CD4-positive, alpha-beta T cell treated with Interferon gamma for 1 hour (primary cell): ENCODE measurements around the gene ATE1.
"Not testable (repeated sequence)": the region's sequence is repeated elsewhere in the genome, so short reads cannot be mapped to it uniquely, and the experiment has no call there.

Experiments used
- DNase-seq: peaks from one replicate; pipeline ENCODE4 v3.0.0-alpha.2; 2020

The ATE1 gene

DNA sequence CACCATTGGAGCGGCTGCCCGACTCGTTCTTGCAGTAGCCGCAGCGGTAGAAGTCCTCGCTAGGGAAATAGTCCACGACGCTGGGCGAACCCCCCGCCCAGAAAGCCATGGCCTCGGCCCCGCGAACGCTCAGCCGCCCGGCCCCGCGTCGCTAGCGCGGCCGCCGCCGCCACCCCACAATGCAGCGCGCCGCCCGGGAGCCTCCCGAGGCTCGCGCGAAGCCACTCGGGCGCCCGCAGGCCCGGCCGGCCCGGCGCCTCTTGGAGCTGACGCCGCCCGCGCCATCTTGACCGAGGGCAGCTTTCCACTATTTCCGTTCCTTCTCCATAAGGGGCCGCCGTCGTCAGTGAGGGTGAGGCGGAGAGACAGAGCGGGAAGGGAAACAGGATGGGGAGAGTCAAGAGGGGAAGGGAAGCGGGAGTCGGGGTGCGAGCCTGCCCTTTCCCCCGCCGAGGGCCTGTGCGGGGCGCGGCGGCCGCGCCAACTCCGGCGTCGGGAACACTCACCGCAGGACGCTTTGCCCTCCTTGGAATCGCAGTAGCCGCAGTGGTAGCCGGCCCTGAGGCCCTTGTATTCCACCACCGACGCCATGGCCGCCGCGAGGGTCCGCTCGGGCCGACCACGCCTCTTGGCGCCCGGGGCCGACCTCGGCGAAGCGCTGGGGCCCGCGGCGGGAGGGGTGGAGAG lies at the start of gene ATE1:
Gene ATE1, minus strand, starts transcription at position 191 of the 687 bp plus-strand sequence. Its CDS starts 82 bp downstream, at position 109.
- peak; percentile 82 for DNase-seq

DNA sequence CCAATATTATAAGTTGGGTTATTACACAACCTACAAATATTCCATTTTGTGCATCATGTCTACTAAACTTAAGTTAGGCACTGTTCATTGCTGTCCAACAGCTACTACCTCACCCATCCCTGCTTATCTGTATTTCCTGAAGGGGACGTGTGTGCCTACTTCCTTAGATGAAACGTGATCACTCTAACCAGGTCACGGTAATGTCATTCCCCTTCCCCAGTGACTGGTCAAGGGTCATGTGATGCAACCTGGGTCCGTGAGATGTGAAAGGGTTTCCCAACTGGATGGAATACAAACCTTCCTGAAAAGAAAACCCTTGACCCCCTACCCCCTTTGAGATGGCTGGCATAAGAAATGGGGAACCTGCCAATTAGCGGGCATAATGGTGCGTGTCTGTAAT lies 48.8 kb upstream of the ATE1 start:
- DNase-seq, result no peak

GRCh38 chr10:121975295-121976086 lies 47.7 kb upstream of the ATE1 start:
- DNase-seq, result no peak

DNA sequence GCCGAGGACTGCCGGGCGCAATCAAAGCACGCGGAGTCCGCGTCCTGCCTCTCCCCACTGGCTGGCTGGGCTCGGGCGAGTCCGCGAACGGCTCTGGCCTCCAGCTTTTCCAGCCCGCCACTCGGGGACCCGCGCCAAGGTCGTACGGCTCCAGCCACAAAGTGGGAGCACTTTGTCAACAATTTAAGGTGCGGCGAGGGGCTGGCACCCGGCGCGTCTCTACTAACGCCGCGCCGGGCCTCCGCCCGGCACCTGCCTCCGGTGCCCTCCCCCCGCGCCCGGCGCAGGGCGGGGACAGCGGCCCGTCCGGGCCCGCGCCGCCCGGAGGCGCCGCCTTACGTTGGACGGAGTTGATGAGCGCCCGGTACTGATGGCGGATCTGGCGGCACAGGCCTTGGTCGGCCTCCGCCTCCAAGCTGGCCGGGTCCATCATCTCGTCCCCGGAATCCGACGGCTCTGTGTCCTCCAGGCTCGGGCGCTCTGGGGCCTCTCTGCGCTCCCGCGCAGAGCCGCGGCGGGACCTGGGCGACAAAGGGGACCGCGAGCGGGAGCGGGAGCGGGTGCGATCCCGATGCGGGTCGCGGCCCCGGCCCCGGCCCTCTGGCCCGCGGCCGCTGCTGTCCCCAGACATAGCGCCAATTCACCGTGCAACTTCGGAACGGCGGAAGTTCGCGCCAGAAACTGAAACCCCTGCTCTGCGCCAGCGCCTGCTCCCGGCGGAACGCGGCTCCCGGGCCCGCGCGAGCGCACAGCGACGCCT lies 46.9 kb upstream of the ATE1 start, which contains the start of gene NSMCE4A:
Gene NSMCE4A, minus strand, starts transcription at position 683 of the 760 bp plus-strand sequence. Its CDS starts 52 bp downstream, at position 631.
- DNase-seq, result peak; percentile 65

DNA sequence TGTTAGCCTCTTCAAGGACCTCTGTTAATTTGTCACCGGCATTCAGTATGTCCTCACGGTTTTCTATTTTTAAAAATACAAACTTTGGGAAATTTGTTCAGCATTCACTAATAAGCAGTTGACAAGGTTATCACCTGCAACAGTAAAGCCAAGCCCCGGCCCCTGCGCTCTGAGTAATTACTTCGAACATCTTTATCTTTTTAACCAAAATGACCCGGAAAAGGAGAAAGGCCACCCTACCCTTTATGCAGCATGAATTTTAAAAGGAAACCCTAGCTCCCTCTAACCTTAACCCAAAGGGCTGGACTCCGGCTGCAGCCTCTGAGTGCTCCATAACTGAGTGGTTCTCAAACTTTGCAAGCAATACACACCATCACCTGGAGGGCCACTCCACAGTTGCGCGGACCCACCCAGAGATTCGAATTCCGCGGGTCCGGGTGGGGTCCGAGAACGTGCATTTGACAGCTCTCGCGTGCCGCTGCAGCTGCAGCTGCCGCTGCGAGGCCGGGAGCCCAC lies 46.2 kb upstream of the ATE1 start:
- DNase-seq, result peak; percentile 6

- not testable (repeated sequence) for DNase-seq
Observed at GRCh38 chr10:121969086-121969485, 41.3 kb upstream of the ATE1 start.

DNA sequence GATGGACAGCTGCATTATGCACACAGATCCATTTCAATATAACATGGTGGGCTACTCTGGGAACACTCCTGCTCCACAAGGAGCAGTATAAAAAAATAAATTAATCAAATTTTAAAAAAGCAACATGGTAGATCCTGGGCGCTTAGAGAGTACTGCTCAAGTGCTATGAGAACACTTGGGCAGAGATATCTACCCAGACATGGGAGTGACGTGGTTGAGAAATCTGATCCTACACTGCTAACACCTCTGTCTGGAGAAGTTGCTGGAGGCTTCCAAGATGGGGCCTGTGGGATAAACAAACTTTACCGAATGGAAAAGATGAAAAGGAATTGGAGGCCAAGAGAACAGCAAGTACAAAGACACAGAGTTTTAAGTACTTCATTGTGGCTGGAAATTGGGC lies 38.2 kb upstream of the ATE1 start:
- no peak for DNase-seq

- no peak for DNase-seq
Observed at GRCh38 chr10:121961456-121961855, 33.6 kb upstream of the ATE1 start.

DNA sequence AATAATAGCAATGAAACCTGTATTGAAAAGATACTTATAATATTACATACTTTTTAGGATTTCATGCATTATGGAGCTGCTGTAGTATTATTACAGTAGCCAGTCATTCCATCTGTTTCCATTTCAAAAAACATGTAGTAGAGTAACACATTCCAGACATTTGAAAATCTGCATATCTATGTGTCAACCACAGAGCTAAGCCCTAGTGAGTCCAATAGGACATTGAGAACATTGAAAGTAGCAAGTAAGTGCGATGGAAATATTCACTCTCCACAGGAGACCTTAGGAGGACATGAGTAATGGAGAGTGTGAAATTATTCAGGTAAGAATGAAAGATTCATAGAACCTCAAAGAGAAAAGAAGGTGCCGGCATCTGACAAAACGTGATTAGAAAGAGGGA lies 31.8 kb upstream of the ATE1 start:
- DNase-seq, result no peak

GRCh38 chr10:121956111-121957061 lies 28.6 kb upstream of the ATE1 start:
- no peak for DNase-seq

- DNase-seq, result no peak
Observed at GRCh38 chr10:121952226-121952625, 24.4 kb upstream of the ATE1 start.

DNA sequence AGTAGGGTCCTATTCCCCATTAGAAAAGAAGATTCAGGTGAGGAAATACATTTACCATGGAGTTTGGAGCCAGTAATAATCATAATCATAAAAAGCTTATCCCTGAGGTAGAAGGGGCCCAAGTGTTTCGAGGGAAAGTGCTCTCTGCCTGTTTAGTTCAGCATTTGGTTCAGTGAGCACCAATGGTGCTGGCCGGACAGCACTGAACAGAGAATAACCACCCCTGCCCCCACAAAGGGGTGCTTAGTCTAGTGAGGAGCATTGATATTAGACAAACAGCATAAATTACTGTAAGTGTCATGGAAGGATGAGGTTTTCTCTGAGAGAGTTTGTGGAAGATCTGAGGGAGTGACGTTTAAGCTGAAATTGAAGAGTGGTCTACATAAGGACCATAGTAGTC lies 21.6 kb upstream of the ATE1 start:
- DNase-seq, result no peak

- no peak for DNase-seq
Observed at GRCh38 chr10:121949049-121949448, 21.2 kb upstream of the ATE1 start.

GRCh38 chr10:121947343-121948330 lies 19.8 kb upstream of the ATE1 start:
- DNase-seq, result no peak

GRCh38 chr10:121942749-121943416 lies 15.1 kb upstream of the ATE1 start:
- DNase-seq, result no peak

- DNase-seq, result no peak
Observed at GRCh38 chr10:121941532-121941931, 13.7 kb upstream of the ATE1 start.

- no peak for DNase-seq
Observed at GRCh38 chr10:121936295-121936694, 8.5 kb upstream of the ATE1 start.

- DNase-seq, result no peak
Observed at GRCh38 chr10:121935702-121936101, 7.9 kb upstream of the ATE1 start.

DNA sequence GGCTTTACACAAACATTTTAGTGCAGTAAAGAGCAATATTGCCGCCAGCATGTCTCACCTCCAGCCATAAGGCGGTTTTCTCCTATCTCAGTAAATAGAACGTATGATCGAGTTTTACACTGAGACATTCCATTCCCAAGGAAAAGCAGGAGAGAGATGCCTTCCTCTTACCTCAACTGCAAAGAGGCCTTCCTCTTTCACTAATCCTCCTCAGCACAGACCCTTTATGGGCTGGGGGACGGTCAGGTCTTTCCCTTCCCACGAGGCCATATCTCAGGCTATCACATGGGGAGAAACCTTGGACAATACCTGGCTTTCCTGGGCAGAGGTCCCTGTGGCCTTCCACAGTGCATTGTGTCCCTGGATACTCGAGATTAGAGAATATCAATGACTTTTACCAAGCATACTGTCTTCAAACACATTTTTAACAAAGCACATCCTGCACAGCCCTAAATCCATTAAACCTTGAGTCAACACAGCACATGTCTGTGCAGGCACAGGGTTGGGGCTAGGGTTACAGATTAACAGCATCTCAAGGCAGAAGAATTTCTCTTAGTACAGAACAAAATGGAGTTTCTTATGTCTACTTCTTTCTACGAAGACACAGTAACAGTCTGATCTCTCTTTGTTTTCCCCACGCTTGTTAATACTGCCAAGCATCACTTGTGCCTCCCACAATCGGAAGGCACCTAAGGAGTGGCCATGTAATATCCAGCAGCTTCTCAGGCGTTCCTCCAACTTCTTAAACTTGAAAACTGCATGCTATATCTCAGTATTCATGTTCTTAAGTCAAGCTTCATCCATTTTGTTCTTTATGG lies 2.6 kb upstream of the ATE1 start:
- not testable (repeated sequence) for DNase-seq
